Measurements from ENCODE around the gene UGT1A7. TPM values are rescaled to one million over a fixed set of nuclear protein-coding genes. Genes with fewer than 3 reads are reported as not detected.

Gene UGT1A7
- polyA plus RNA-seq, 1 experiment, result not detected

- Histone ChIP-seq H3K4me3 (ENCODE audit: low read depth, low read length) (no peak overlapping the region), H3K36me3 (ENCODE audit: control insufficient read depth, insufficient read depth, low read length) (no peaks in the 10 kb centered on the region), H3K27me3 (ENCODE audit: control insufficient read depth, insufficient read depth, low read length) (no peaks in the 10 kb centered on the region)
- TF ChIP-seq, protein P1, sequence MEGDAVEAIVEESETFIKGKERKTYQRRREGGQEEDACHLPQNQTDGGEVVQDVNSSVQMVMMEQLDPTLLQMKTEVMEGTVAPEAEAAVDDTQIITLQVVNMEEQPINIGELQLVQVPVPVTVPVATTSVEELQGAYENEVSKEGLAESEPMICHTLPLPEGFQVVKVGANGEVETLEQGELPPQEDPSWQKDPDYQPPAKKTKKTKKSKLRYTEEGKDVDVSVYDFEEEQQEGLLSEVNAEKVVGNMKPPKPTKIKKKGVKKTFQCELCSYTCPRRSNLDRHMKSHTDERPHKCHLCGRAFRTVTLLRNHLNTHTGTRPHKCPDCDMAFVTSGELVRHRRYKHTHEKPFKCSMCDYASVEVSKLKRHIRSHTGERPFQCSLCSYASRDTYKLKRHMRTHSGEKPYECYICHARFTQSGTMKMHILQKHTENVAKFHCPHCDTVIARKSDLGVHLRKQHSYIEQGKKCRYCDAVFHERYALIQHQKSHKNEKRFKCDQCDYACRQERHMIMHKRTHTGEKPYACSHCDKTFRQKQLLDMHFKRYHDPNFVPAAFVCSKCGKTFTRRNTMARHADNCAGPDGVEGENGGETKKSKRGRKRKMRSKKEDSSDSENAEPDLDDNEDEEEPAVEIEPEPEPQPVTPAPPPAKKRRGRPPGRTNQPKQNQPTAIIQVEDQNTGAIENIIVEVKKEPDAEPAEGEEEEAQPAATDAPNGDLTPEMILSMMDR (IDR thresholded peaks at IDR 0.05; ENCODE audit: insufficient read depth, low read depth, low read length), result no peak
- DNase-seq (ENCODE audit: low read depth), result no peak
- ChIA-PET POLR2A (interaction anchor here (0.6 kb wide), 1 partner anchor 1698 kb away, joined by 4 read pairs; no protein-coding TSS in a partner anchor), CTCF (interaction anchor here (0.6 kb wide), 1 partner anchor 211 kb away, joined by 3 read pairs; no protein-coding TSS in a partner anchor)
Observed at GRCh38 chr2:233764761-233765160, 83.1 kb downstream of the UGT1A7 start.

DNA sequence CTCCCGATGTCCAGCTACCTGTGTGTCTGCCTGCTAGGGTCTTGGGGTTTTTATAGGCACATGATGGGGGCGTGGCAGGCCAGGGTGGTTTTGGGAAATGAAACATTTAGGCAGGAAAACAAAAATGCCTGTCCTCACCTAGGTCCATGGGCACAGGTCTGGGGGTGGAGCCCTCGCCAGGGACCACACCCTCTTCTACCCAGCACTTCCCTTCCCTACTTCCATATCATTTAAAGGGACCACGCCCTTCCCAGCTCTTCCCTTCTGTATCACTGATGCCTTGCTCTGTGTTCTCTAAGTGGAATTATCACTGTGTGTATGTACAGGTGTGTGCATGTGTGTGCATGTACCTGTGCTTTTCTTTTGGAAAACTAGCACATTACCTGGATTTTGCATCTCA lies 84.7 kb downstream of the UGT1A7 start:
- ChIA-PET CTCF (interaction anchor here (0.8 kb wide), 1 partner anchor 53 kb away, joined by 3 read pairs; no protein-coding TSS in a partner anchor), POLR2A (no interaction called here)
- no peak overlapping the region for H3K4me3 ChIP-seq (ENCODE audit: low read depth, low read length)
- no peaks in the 10 kb centered on the region for H3K36me3 ChIP-seq (ENCODE audit: control insufficient read depth, insufficient read depth, low read length)
- H3K27me3 ChIP-seq (ENCODE audit: control insufficient read depth, insufficient read depth, low read length), result no peaks in the 10 kb centered on the region
- DNase-seq (ENCODE audit: low read depth), result no peak
- TF ChIP-seq, protein P1 (IDR thresholded peaks at IDR 0.05; ENCODE audit: insufficient read depth, low read depth, low read length), result no peak

DNA sequence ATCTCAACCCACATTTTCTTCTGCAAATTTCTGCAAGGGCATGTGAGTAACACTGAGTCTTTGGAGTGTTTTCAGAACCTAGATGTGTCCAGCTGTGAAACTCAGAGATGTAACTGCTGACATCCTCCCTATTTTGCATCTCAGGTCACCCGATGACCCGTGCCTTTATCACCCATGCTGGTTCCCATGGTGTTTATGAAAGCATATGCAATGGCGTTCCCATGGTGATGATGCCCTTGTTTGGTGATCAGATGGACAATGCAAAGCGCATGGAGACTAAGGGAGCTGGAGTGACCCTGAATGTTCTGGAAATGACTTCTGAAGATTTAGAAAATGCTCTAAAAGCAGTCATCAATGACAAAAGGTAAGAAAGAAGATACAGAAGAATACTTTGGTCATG lies 86.4 kb downstream of the UGT1A7 start:
- no peak overlapping the region for H3K4me3 ChIP-seq (ENCODE audit: low read depth, low read length)
- H3K36me3 ChIP-seq (ENCODE audit: control insufficient read depth, insufficient read depth, low read length), result no peaks in the 10 kb centered on the region
- ChIA-PET POLR2A (no interaction called here), CTCF (no interaction called here)
- no peaks in the 10 kb centered on the region for H3K27me3 ChIP-seq (ENCODE audit: control insufficient read depth, insufficient read depth, low read length)
- DNase-seq (ENCODE audit: low read depth), result no peak
- TF ChIP-seq, protein P1 (IDR thresholded peaks at IDR 0.05; ENCODE audit: insufficient read depth, low read depth, low read length), result no peak

- no peaks in the 10 kb centered on the region for H3K36me3 ChIP-seq (ENCODE audit: control insufficient read depth, insufficient read depth, low read length)
- DNase-seq (ENCODE audit: low read depth), result no peak
- TF ChIP-seq, protein P1 (IDR thresholded peaks at IDR 0.05; ENCODE audit: insufficient read depth, low read depth, low read length), result no peak
- no peaks in the 10 kb centered on the region for H3K27me3 ChIP-seq (ENCODE audit: control insufficient read depth, insufficient read depth, low read length)
- H3K4me3 ChIP-seq (ENCODE audit: low read depth, low read length), result no peak overlapping the region
- ChIA-PET CTCF (no interaction called here), POLR2A (no interaction called here)
Observed at GRCh38 chr2:233769260-233769659, 87.6 kb downstream of the UGT1A7 start.

DNA sequence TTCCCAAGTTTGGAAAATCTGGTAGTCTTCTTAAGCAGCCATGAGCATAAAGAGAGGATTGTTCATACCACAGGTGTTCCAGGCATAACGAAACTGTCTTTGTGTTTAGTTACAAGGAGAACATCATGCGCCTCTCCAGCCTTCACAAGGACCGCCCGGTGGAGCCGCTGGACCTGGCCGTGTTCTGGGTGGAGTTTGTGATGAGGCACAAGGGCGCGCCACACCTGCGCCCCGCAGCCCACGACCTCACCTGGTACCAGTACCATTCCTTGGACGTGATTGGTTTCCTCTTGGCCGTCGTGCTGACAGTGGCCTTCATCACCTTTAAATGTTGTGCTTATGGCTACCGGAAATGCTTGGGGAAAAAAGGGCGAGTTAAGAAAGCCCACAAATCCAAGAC lies 90.5 kb downstream of the UGT1A7 start:
- Histone ChIP-seq H3K36me3 (ENCODE audit: control insufficient read depth, insufficient read depth, low read length) (no peaks in the 10 kb centered on the region), H3K27me3 (ENCODE audit: control insufficient read depth, insufficient read depth, low read length) (no peaks in the 10 kb centered on the region), H3K4me3 (ENCODE audit: low read depth, low read length) (no peak overlapping the region)
- ChIA-PET CTCF (no interaction called here), POLR2A (no interaction called here)
- no peak for DNase-seq (ENCODE audit: low read depth)
- TF ChIP-seq, protein P1 (IDR thresholded peaks at IDR 0.05; ENCODE audit: insufficient read depth, low read depth, low read length), result no peak

Measured in BJ (cell line).